GM10248 (cell line): Measurements from ENCODE around the gene NAT10.
"Not testable (repeated sequence)": the region's sequence is repeated elsewhere in the genome, so short reads cannot be mapped to it uniquely, and the experiment has no call there.

Experiments used
- CTCF ChIA-PET: fragments of 300-600 bp; sonication (Branson Sonifier 250); formaldehyde crosslinking; extraction: SDS; loops from one replicate; lab custom pipeline; 2021; ENCODE audit warnings: antibody characterized with exemption; lab: Yijun Ruan, JAX
- POLR2A ChIA-PET: fragments of 350-650 bp; sonication (Branson Sonifier 250); formaldehyde crosslinking; extraction: SDS; loops from one replicate; lab custom pipeline; 2020; ENCODE audit warnings: antibody characterized with exemption; lab: Yijun Ruan, JAX
- DNase-seq: peaks from one replicate; pipeline ENCODE4 v3.0.0; 2012; ENCODE audit errors: extremely low spot score
- CTCF ChIP-seq: IDR thresholded peaks from 2 replicates; pipeline ENCODE4 v1.5.1; 2012; ENCODE audit warnings: mild to moderate bottlenecking, low read depth; ENCODE audit errors: extremely low read depth, missing control alignments, control extremely low read depth

Gene NAT10

GRCh38 chr11:34067383-34068065 lies 37.9 kb upstream of the NAT10 start:
- ChIA-PET POLR2A (interaction anchor here (0.7 kb wide), 1 partner anchor 72 kb away, joined by 10 read pairs; no protein-coding TSS in a partner anchor), CTCF (interaction anchor here (0.9 to 5.2 kb wide), 9 partner anchors 8 to 83 kb away, joined by 3 to 28 read pairs (median 4); no protein-coding TSS in a partner anchor)
- TF ChIP-seq CTCF = no peak
- no peak for DNase-seq

GRCh38 chr11:34068111-34068510 lies 37.3 kb upstream of the NAT10 start:
- DNase-seq = no peak
- POLR2A ChIA-PET = no interaction called here
- CTCF ChIA-PET = interaction anchor here (0.9 to 5.2 kb wide), 4 partner anchors 9 to 80 kb away, joined by 3 to 28 read pairs (median 6); no protein-coding TSS in a partner anchor
- TF ChIP-seq CTCF = no peak

GRCh38 chr11:34071306-34071705 lies 34.1 kb upstream of the NAT10 start:
- CTCF ChIA-PET = interaction anchor here (0.9 to 5.2 kb wide), 7 partner anchors 8 to 72 kb away, joined by 3 to 28 read pairs (median 4); no protein-coding TSS in a partner anchor
- POLR2A ChIA-PET, DNase-seq: not testable (repeated sequence)

DNA sequence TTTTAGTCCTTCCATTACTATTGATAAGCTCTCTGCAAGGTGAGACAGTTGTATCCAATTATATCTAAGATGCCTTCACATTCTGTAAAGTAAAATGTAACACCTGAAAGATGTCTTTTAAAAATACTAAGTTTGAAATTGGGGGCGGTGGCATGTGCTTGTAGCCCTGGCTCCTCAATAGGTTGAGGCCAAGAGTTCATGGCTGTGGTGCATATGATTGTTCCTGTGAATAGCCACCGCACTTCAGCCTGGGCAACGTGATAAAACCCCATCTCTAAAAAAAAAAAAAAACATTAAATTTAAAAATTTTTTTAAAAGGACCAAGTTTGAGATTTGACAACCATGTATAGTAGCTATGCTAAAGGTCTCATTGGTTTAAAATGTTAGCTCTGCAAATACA lies 33.4 kb upstream of the NAT10 start:
- ChIA-PET CTCF (interaction anchor here (1.1 to 1.3 kb wide), 4 partner anchors 13 to 71 kb away, joined by 3 to 4 read pairs (median 4); no protein-coding TSS in a partner anchor), POLR2A (no interaction called here)
- no peak for TF ChIP-seq CTCF

GRCh38 chr11:34072832-34073231 lies 32.6 kb upstream of the NAT10 start:
- CTCF ChIA-PET = interaction anchor here (1.6 to 2.0 kb wide), 2 partner anchors 13 to 17 kb away, joined by 5 to 6 read pairs; no protein-coding TSS in a partner anchor
- POLR2A ChIA-PET = no interaction called here
- no peak for TF ChIP-seq CTCF
- no peak for DNase-seq

More for the DNA sequence above, 33.4 kb upstream of the NAT10 start:
- no peak for DNase-seq

- POLR2A ChIA-PET = no interaction called here
- CTCF ChIA-PET = interaction anchor here (0.8 to 2.0 kb wide), 8 partner anchors 10 to 66 kb away, joined by 3 to 6 read pairs (median 4); no protein-coding TSS in a partner anchor
- DNase-seq = no peak
These were observed 31.0 kb upstream of the NAT10 start for GRCh38 chr11:34074391-34074790.

More at GRCh38 chr11:34074391-34074790, 31.0 kb upstream of the NAT10 start:
- TF ChIP-seq CTCF = no peak
